K562 (cell line): Measurements from ENCODE around the gene PXN. TPM values are rescaled to one million over a fixed set of nuclear protein-coding genes. Genes with fewer than 3 reads are reported as not detected.

Source experiments
- CBX1 ChIP-seq: sonication (generic); IDR thresholded peaks from 2 replicates; pipeline ENCODE4 v1.6.1; 2016; ENCODE audit warnings: antibody characterized with exemption, low read depth, mild to moderate bottlenecking
- IRF2 ChIP-seq: sonication (generic); formaldehyde crosslinking; IDR thresholded peaks from 2 replicates; pipeline ENCODE4 v1.8.1; 2022; ENCODE audit warnings: mild to moderate bottlenecking, missing genetic modification reagents
- JUN ChIP-seq, 2 experiments: sonication (generic) in 1 of 2; formaldehyde crosslinking in 1 of 2; IDR thresholded peaks; 2 replicates each; pipeline versions ENCODE4 v1.6.1 to v1.8.0; 2012 to 2022; ENCODE audit warnings: borderline replicate concordance in 2 of 2, mild to moderate bottlenecking in 2 of 2, improper control_type of control experiment in 1 of 2, low read depth in 1 of 2, low read length in 1 of 2, missing genetic modification reagents in 1 of 2
- MAFG ChIP-seq: fragments of 450-650 bp; conservative IDR thresholded peaks from 2 replicates; pipeline ENCODE4 v1.6.1; 2016; ENCODE audit warnings: missing genetic modification characterization, missing compliant biosample characterization
- NR1H2 ChIP-seq: sonication (generic); formaldehyde crosslinking; IDR thresholded peaks from 2 replicates; pipeline ENCODE4 v1.4.0; 2020; ENCODE audit warnings: mild to moderate bottlenecking, missing genetic modification reagents
- PHB2 ChIP-seq: fragments of 450-650 bp; IDR thresholded peaks from 2 replicates; pipeline ENCODE4 v1.6.1; 2017; ENCODE audit warnings: low read depth
- POLR3A ChIP-seq: IDR thresholded peaks from 2 replicates; pipeline ENCODE4 v1.6.1; 2011; ENCODE audit warnings: borderline replicate concordance, mild to moderate bottlenecking, moderate library complexity; ENCODE audit not compliant: insufficient read length, insufficient read depth; ENCODE audit errors: extremely low read depth
- SIN3B ChIP-seq: fragments of 450-650 bp; IDR thresholded peaks from 2 replicates; pipeline ENCODE4 v1.6.1; 2017; ENCODE audit warnings: low read depth, mild to moderate bottlenecking, moderate library complexity
- TEAD1 ChIP-seq, 2 experiments: fragments of 450-650 bp in 1 of 2; sonication (generic) in 1 of 2; formaldehyde crosslinking; IDR thresholded peaks; 2 replicates each; pipeline versions ENCODE4 v1.4.0 to v1.8.0; 2020 to 2022; ENCODE audit warnings: mild to moderate bottlenecking in 2 of 2, missing genetic modification reagents in 1 of 2
- TGIF2 ChIP-seq: sonication (generic); formaldehyde crosslinking; IDR thresholded peaks from 2 replicates; pipeline ENCODE4 v1.8.1; 2022; ENCODE audit warnings: mild to moderate bottlenecking, missing genetic modification reagents, moderate library complexity
- ZNF133 ChIP-seq: fragments of 250-450 bp; sonication (Bioruptor Pico); IDR thresholded peaks from 2 replicates; pipeline ENCODE4 v1.4.0; 2020; ENCODE audit warnings: mild to moderate bottlenecking
- ZNF239 ChIP-seq: fragments of 250-450 bp; sonication (Bioruptor Pico); IDR thresholded peaks from 2 replicates; pipeline ENCODE4 v1.4.0; 2020; ENCODE audit warnings: mild to moderate bottlenecking
- ZNF324 ChIP-seq: fragments of 250-450 bp; sonication (Bioruptor Pico); IDR thresholded peaks from 2 replicates; pipeline ENCODE4 v1.4.0; 2020; ENCODE audit warnings: mild to moderate bottlenecking
- ZNF507 ChIP-seq: conservative IDR thresholded peaks from 2 replicates; pipeline ENCODE4 v1.6.1; 2017; ENCODE audit warnings: missing genetic modification characterization, missing compliant biosample characterization
- ZNF696 ChIP-seq: fragments of 250-450 bp; sonication (Bioruptor Pico); conservative IDR thresholded peaks from 2 replicates; pipeline ENCODE4 v1.4.0; 2020; ENCODE audit warnings: mild to moderate bottlenecking, moderate library complexity
- ZNF764 ChIP-seq: fragments of 250-450 bp; sonication (Bioruptor Pico); IDR thresholded peaks from 2 replicates; pipeline ENCODE4 v1.4.0; 2020; ENCODE audit warnings: low read depth, mild to moderate bottlenecking, moderate library complexity
- polyA plus RNA-seq, 8 experiments: library from polyadenylated mRNA; depleted of rRNA in 4 of 8; stranded (reverse) in 5 of 8; unstranded in 3 of 8; fragments of >200 nt; fragmentation: Nextera tagmentation in 2 of 8; fragmentation: Illumina TruSeq in 1 of 8; extraction: Ambion mirVana in 2 of 8; extraction: Trizol in 1 of 8; gene quantifications; 2 replicates each; pipeline versions ENCODE4 v1.2.1 to v1.2.3, GENCODE V29; 2011 to 2014; ENCODE audit warnings: inconsistent platforms in 1 of 8, missing spikeins in 1 of 8
- total RNA-seq, 7 experiments: library from RNA; depleted of rRNA in 6 of 7; stranded (reverse); fragments of >200 nt in 6 of 7; fragmentation: Illumina TruSeq in 2 of 7; extraction: Trizol in 2 of 7; gene quantifications; 2 replicates each; pipeline versions ENCODE4 v1.2.1 to v1.2.3, GENCODE V29; 2011 to 2021; ENCODE audit warnings: low replicate concordance in 1 of 7
- TF ChIP-seq, protein P1 (sequence below): IDR thresholded peaks from 2 replicates; pipeline ENCODE4 v1.6.1; 2011; ENCODE audit not compliant: insufficient read length; ENCODE audit errors: extremely low read depth
- TF ChIP-seq, protein P2 (sequence below), 3 experiments: fragments of 200-800 bp in 1 of 3; sonication (Bioruptor generic) in 1 of 3; sonication (generic) in 1 of 3; formaldehyde crosslinking in 1 of 3; IDR thresholded peaks; 2 replicates each; pipeline versions ENCODE4 v1.6.1 to v1.8.0; 2016 to 2022; ENCODE audit warnings: mild to moderate bottlenecking in 2 of 3, missing compliant biosample characterization in 2 of 3, missing genetic modification characterization in 2 of 3, missing genetic modification reagents in 1 of 3
- TF ChIP-seq, protein P3 (sequence below): sonication (generic); formaldehyde crosslinking; IDR thresholded peaks from 2 replicates; pipeline ENCODE4 v1.9.0; 2022; ENCODE audit warnings: mild to moderate bottlenecking, missing genetic modification reagents
- TF ChIP-seq, protein P4 (sequence below), 2 experiments: fragments of 450-650 bp in 1 of 2; IDR thresholded peaks; 2 replicates each; pipeline ENCODE4 v1.6.1; 2011 to 2017; ENCODE audit warnings: low read depth in 2 of 2, antibody characterized with exemption in 1 of 2, borderline replicate concordance in 1 of 2, low read length in 1 of 2, mild to moderate bottlenecking in 1 of 2, mixed read lengths in 1 of 2; ENCODE audit not compliant: control insufficient read depth in 1 of 2

PXN gene
- total and polyA plus RNA-seq, 9 of the 15 experiments (the other 6 are each of a cell fraction or from before 2014, with no cell fraction given), result 4.0 to 74.1 (median 18.6) TPM

DNA sequence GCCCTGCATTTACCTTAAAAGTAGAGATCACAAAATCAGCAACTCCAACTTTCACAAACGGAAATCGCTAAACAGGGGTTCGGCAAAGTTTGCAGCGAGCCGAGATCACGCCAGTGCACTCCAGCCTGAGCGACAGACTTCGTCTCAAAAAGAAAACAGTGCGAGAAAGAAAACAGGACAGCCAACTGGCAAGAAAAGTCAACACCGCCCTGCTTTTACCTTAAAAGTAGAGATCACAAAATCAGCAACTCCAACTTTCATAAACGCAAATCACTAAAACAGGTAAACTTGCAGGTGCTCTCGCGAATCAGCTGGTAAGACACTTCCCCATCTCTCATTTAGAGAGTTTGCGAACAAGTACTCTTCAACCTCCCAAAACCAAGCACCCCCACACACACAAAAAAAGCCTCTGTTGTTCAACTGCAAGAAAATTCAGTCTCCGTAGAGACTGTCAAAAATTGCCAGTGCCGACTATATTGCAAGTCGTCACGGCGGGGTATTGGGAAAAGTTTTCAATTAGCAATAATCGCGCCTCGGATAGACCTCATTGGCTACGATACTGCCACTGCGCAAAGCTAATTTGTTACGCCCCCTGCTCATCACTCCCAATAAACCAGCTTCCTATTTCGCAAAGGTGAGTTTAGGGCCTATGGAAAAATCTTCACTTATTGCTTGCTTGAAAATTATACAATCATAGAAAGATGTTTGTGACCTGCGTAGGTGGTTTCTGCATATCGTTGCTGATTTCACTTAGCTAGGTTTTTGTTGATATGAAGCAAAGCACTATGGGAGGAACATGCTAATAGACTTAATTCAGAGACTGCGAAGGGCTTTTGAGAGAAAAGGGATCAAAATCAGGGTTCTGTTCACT lies 27.4 kb upstream of the PXN start, which contains the start of gene RNU4-1 (continued):
- TF ChIP-seq, protein P1, sequence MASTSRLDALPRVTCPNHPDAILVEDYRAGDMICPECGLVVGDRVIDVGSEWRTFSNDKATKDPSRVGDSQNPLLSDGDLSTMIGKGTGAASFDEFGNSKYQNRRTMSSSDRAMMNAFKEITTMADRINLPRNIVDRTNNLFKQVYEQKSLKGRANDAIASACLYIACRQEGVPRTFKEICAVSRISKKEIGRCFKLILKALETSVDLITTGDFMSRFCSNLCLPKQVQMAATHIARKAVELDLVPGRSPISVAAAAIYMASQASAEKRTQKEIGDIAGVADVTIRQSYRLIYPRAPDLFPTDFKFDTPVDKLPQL, result peak; percentile 99
- TF ChIP-seq TGIF2, result no peak
- TF ChIP-seq, protein P2, sequence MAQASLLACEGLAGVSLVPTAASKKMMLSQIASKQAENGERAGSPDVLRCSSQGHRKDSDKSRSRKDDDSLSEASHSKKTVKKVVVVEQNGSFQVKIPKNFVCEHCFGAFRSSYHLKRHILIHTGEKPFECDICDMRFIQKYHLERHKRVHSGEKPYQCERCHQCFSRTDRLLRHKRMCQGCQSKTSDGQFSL (CRISPR knock-in tag; IDR thresholded peaks at IDR 0.05), result peak; percentile 86
- TF ChIP-seq, protein P2 (tag; IDR thresholded peaks at IDR 0.05), result peak in 1 of 2 experiments; percentile 78; a peak in 2 of 4 replicates
- no peak for TF ChIP-seq ZNF239
- TF ChIP-seq MAFG (tag), result 0 out of 2 replicates have a peak, but pooled peaks have one; percentile 9
- TF ChIP-seq JUN (IDR thresholded peaks at IDR 0.05; ENCODE audit: borderline replicate concordance, low read depth, low read length), result 0 out of 2 replicates have a peak, but pooled peaks have one; percentile 50
- no peak for TF ChIP-seq JUN (CRISPR knock-in tag; IDR thresholded peaks at IDR 0.05; ENCODE audit: borderline replicate concordance)
- TF ChIP-seq POLR3A, result no peak
- TF ChIP-seq TEAD1 (CRISPR knock-in tag; IDR thresholded peaks at IDR 0.05), result peak in 1 of 2 experiments; percentile 65; a peak in 1 of 4 replicates
- TF ChIP-seq, protein P3, sequence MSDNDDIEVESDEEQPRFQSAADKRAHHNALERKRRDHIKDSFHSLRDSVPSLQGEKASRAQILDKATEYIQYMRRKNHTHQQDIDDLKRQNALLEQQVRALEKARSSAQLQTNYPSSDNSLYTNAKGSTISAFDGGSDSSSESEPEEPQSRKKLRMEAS (CRISPR knock-in tag), result no peak; the same call in 1 of the 2 replicates
- no peak for TF ChIP-seq ZNF507 (tag)
- TF ChIP-seq PHB2, result no peak
- no peak for TF ChIP-seq IRF2 (CRISPR knock-in tag)
- TF ChIP-seq ZNF764 (CRISPR knock-in tag), result 0 out of 2 replicates have a peak, but pooled peaks have one; percentile 3
- TF ChIP-seq SIN3B, result no peak
- TF ChIP-seq, protein P4, sequence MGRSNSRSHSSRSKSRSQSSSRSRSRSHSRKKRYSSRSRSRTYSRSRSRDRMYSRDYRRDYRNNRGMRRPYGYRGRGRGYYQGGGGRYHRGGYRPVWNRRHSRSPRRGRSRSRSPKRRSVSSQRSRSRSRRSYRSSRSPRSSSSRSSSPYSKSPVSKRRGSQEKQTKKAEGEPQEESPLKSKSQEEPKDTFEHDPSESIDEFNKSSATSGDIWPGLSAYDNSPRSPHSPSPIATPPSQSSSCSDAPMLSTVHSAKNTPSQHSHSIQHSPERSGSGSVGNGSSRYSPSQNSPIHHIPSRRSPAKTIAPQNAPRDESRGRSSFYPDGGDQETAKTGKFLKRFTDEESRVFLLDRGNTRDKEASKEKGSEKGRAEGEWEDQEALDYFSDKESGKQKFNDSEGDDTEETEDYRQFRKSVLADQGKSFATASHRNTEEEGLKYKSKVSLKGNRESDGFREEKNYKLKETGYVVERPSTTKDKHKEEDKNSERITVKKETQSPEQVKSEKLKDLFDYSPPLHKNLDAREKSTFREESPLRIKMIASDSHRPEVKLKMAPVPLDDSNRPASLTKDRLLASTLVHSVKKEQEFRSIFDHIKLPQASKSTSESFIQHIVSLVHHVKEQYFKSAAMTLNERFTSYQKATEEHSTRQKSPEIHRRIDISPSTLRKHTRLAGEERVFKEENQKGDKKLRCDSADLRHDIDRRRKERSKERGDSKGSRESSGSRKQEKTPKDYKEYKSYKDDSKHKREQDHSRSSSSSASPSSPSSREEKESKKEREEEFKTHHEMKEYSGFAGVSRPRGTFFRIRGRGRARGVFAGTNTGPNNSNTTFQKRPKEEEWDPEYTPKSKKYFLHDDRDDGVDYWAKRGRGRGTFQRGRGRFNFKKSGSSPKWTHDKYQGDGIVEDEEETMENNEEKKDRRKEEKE (IDR thresholded peaks at IDR 0.05; ENCODE audit: borderline replicate concordance in 1 of 2, control insufficient read depth in 1 of 2, low read depth in 2 of 2, low read length in 1 of 2), result peak; percentile 58 to 100; a peak in 3 of 4 replicates
- TF ChIP-seq NR1H2 (CRISPR knock-in tag), result no peak
- TF ChIP-seq ZNF133 (CRISPR knock-in tag), result no peak
- TF ChIP-seq ZNF696 (CRISPR knock-in tag), result peak; percentile 77; the same call in 1 of the 2 replicates
- peak; percentile 100 for TF ChIP-seq CBX1
- TF ChIP-seq ZNF324 (CRISPR knock-in tag), result no peak
